Activated T-helper 1 cell treated with anti-CD3 and anti-CD28 coated beads, Interleukin-12 subunit alpha, Interleukin-12 subunit beta, Interleukin-2, Interleukin-4 antibody, amounts not matched to agents 30 ng/mL and 10 ng/mL and 1 ng/mL, durations not matched to agents 14 hours and 24 hours and 36 hours (primary cell): Measurements from ENCODE around the gene RFX2. TPM values are rescaled to one million over a fixed set of nuclear protein-coding genes. Genes with fewer than 3 reads are reported as not detected.

Experiments
- DNase-seq: peaks from one replicate; pipeline ENCODE4 v3.0.0; 2021; ENCODE audit warnings: low spot score
- H3K27ac Mint-ChIP-seq: one replicate; pipeline ENCODE4 v1.8.0; 2021; ENCODE audit warnings: mild to moderate bottlenecking, mixed read lengths
- H3K27me3 Mint-ChIP-seq: one replicate; pipeline ENCODE4 v1.8.0; 2022; ENCODE audit warnings: mild to moderate bottlenecking, moderate library complexity, mixed read lengths; ENCODE audit not compliant: insufficient read depth
- H3K36me3 Mint-ChIP-seq: one replicate; pipeline ENCODE4 v1.8.0; 2021; ENCODE audit warnings: low read depth, mixed read lengths
- H3K4me1 Mint-ChIP-seq: one replicate; pipeline ENCODE4 v1.8.0; 2021; ENCODE audit warnings: low read depth, mixed read lengths
- H3K4me3 Mint-ChIP-seq: one replicate; pipeline ENCODE4 v1.8.0; 2021; ENCODE audit warnings: mild to moderate bottlenecking, moderate library complexity, mixed read lengths
- H3K9me3 Mint-ChIP-seq: one replicate; pipeline ENCODE4 v1.8.0; 2021; ENCODE audit warnings: mixed read lengths
- intact Hi-C: fragments of 100-400 bp; cut with micrococcal nuclease; formaldehyde crosslinking; loops from one replicate; pipeline ENCODE4 v1.15.1; 2024
- total RNA-seq: library from RNA; stranded (reverse); gene quantifications from 2 replicates; pipeline ENCODE4 v1.2.3, GENCODE V29; 2022

The RFX2 gene
- 9.2 and 10.2 TPM in 2 replicates for total RNA-seq

- peak; percentile 99 for DNase-seq
- intact Hi-C loops: loop anchor here (1.0 to 5.0 kb wide), 6 partner anchors 14 to 262 kb away; partner anchors contain the start of genes ALKBH7, CLPP, NDUFA11 and VMAC
- H3K27ac Mint-ChIP-seq: peak within 1 kb of the TSS; percentile 79
- H3K36me3 Mint-ChIP-seq: no peaks in the 10 kb centered on the region
- no peaks in the 10 kb centered on the region for H3K9me3 Mint-ChIP-seq
- peaks cover 27% of the 10 kb centered on the region for H3K4me1 Mint-ChIP-seq
- H3K4me3 Mint-ChIP-seq: peak within 1 kb of the TSS; percentile 86
- peaks cover 17% of the 10 kb centered on the region for H3K27me3 Mint-ChIP-seq
These were observed at the start of gene RFX2 for GRCh38 chr19:6110360-6110977. RFX2 (minus strand) TSS chr19:6110500; CDS start chr19:6047496, 63,004 bp downstream.

DNA sequence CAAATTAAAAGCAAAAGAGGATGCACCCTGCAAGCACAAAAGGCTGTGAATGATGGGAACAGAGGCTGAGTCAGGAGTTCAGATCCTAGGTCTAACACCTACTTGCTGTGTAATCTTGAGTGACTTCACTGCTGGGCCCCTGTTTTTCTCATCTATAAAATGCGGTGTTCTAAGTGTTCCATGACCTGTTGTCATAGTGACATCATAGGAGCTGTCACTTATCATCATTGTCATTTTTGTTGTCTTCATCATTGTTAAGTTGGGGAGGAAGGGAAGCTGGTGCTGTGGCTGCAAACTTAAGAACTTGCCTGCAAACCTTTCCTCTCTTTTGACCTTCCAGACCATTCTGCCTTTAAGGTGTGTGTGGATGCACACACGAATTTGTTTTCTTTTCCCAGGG lies 45.7 kb upstream of the RFX2 start:
- intact Hi-C loops: no loop called here
- H3K27ac Mint-ChIP-seq: no peak overlapping the region
- no peaks in the 10 kb centered on the region for H3K36me3 Mint-ChIP-seq
- H3K4me3 Mint-ChIP-seq: no peak overlapping the region
- DNase-seq: no peak
- H3K27me3 Mint-ChIP-seq: peaks cover 4% of the 10 kb centered on the region
- H3K4me1 Mint-ChIP-seq: peaks cover under 1% of the 10 kb centered on the region
- H3K9me3 Mint-ChIP-seq: no peaks in the 10 kb centered on the region

DNA sequence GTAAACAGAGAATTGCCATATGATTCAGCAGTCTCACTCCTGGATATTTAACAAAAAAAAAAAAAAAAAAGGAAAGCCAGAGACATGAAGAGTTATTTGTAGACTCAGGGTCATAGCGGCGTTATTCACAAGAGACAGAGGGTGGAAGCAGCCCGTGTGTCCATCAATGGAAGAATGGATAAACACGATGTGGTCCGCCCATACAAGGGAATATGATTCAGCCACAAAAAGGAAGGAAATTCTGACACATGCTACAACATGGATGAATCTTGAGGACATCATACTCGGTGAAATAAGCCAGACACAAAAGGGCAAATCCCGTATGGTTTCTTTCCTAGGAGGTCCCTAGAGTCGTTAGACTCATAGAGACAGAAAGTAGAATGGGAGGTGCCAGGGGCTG lies 40.0 kb upstream of the RFX2 start:
- Mint-ChIP-seq H3K4me1 (no peaks in the 10 kb centered on the region), H3K36me3 (no peaks in the 10 kb centered on the region), H3K9me3 (peaks cover 4% of the 10 kb centered on the region), H3K27ac (no peak overlapping the region), H3K4me3 (no peak overlapping the region), H3K27me3 (peaks cover 7% of the 10 kb centered on the region)
- no peak for DNase-seq
- intact Hi-C loops: no loop called here

DNA sequence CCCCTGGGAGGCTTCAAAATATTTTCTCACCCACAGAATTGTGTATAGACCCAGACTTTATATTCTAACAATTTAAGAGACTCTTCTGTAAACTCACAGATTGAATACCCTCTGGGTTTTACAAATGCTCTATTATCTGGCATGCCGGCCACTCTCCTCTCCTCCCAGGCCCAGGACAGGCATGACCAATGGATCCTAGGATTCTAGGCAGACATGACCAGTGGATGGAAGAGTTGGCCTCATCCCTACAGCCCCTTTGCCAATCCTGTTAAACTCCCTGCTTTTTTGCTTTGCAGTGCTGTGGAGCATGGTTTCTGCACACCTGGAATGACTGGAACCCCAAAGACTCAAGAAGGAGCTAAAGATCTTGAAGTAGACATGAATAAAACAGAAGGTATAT lies 30.9 kb upstream of the RFX2 start:
- Mint-ChIP-seq H3K27me3 (no peaks in the 10 kb centered on the region), H3K4me3 (no peak overlapping the region)
- intact Hi-C loops: no loop called here

DNA sequence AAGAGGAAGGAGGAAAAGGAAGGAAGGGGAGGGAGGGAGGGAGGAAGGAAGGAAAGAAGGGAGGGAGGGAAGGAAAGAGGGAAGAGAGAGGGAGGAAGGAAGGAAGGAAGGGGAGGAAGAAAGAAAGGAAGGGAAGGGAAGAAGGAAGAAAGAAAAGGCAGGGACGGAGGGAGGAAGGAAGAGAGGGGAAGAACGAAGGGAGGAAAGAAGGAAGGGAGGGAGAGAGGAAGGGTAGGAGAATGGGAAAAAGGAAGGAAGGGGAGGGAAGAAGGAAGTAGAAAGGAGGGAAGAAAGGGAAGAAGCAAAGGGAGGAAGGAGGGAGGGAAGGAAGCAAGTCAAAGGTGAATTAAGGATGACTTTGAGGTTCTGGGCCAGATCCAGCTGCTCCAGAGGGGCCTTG lies 28.2 kb upstream of the RFX2 start:
- no peak for DNase-seq
- Mint-ChIP-seq H3K4me1 (no peaks in the 10 kb centered on the region), H3K27ac (no peak overlapping the region), H3K36me3 (no peaks in the 10 kb centered on the region), H3K4me3 (no peak overlapping the region), H3K9me3 (no peaks in the 10 kb centered on the region), H3K27me3 (no peaks in the 10 kb centered on the region)
- intact Hi-C loops: no loop called here

More for the DNA sequence above, 30.9 kb upstream of the RFX2 start:
- Mint-ChIP-seq H3K36me3 (no peaks in the 10 kb centered on the region), H3K9me3 (no peaks in the 10 kb centered on the region), H3K4me1 (no peaks in the 10 kb centered on the region), H3K27ac (no peak overlapping the region)
- DNase-seq: no peak

DNA sequence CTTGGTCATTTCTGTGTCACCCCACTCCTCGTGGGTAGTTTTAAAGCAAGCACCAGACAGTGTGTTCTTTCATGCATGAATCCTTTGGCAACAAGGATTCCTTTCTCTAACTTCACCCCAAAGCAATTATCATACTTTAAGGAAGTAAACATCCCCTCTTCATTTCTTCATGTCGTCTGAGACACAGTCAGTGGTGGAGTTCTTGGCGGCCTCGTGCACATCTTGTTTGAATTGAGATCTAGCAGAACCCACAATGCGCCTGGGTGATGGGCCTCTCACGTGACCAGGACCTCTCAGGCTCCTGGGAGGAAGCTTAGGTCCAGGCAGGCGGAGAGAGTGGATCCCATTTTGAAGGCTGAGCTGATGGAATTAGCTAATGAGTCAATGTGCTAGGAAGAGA lies 27.8 kb upstream of the RFX2 start:
- Mint-ChIP-seq H3K4me1 (no peaks in the 10 kb centered on the region), H3K9me3 (no peaks in the 10 kb centered on the region), H3K4me3 (no peak overlapping the region), H3K36me3 (no peaks in the 10 kb centered on the region), H3K27me3 (no peaks in the 10 kb centered on the region), H3K27ac (no peak overlapping the region)
- intact Hi-C loops: no loop called here
- no peak for DNase-seq

- Mint-ChIP-seq H3K4me3 (no peak overlapping the region), H3K27me3 (no peaks in the 10 kb centered on the region), H3K4me1 (no peaks in the 10 kb centered on the region), H3K27ac (no peak overlapping the region), H3K36me3 (no peaks in the 10 kb centered on the region), H3K9me3 (no peaks in the 10 kb centered on the region)
- DNase-seq: no peak
- intact Hi-C loops: no loop called here
These were observed 22.9 kb upstream of the RFX2 start for GRCh38 chr19:6133231-6133630.

- no peaks in the 10 kb centered on the region for H3K36me3 Mint-ChIP-seq
- no peak for DNase-seq
- no peaks in the 10 kb centered on the region for H3K27me3 Mint-ChIP-seq
- no peaks in the 10 kb centered on the region for H3K4me1 Mint-ChIP-seq
- H3K27ac Mint-ChIP-seq: no peak overlapping the region
- H3K4me3 Mint-ChIP-seq: no peak overlapping the region
- H3K9me3 Mint-ChIP-seq: no peaks in the 10 kb centered on the region
- intact Hi-C loops: no loop called here
These were observed 22.2 kb upstream of the RFX2 start for GRCh38 chr19:6132482-6132881.

DNA sequence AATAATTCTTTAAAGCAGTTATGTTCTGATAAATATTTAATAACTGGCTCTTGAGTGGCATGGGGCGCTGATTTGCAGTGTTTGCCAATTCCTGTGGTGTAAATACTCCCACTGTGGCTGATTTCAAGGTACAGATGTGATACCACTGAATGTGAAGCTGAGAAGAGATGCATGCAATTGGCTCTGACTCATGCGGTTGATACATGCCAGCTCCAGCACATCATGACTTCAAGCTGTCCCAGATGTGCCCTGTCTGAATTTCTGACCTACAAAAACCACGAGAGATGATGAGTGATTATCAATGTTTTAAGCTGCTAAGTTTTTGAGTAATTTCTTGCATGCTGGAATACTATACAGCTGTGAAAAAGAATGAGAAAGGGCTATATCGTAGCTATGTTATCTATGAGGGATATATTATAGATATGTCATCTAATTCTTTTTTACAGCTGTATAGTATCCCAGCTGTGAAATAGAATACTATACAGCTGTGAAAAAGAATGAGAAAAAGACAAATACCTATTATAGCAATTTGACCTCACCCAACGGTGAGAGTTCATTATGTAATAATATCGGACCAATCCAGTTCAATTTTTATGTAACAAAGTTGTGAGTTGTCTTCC lies 17.5 kb upstream of the RFX2 start:
- H3K9me3 Mint-ChIP-seq: no peaks in the 10 kb centered on the region
- no peaks in the 10 kb centered on the region for H3K36me3 Mint-ChIP-seq
- H3K27ac Mint-ChIP-seq: no peak overlapping the region
- H3K4me3 Mint-ChIP-seq: no peak overlapping the region
- DNase-seq: no peak
- intact Hi-C loops: loop anchor here (5.0 kb wide), 1 partner anchor 61 kb away; no protein-coding TSS in a partner anchor
- H3K4me1 Mint-ChIP-seq: no peaks in the 10 kb centered on the region
- no peaks in the 10 kb centered on the region for H3K27me3 Mint-ChIP-seq

DNA sequence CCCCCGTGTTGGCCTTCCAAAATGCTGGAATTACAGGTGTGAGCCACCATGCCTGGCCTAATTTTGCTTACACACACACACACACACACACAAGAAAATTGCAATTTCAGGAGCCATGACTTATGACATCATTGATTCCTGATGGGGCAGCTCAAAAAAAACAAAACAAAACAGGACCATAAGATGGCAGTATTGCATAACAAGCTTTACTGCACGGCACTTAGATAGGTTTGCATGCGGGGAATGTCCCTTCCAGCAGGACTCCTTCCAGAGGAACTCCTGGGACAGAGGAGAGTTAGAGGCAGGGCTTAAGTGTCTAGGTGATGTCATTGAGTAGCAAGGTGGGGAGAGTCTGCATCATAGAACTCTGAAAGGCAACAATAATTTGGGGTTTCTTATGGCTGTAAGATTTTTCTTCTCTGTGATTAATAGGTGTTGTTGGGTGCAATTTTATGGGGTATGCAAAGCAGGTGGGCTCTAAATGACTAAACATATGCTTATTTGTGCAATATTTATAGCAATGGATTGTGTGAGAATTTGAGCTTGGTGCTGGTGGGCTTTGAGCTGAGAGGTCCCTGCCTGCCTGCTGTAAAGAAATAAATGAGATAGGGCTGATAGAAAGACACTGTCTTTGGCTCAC lies 16.2 kb upstream of the RFX2 start:
- no peak for DNase-seq
- Mint-ChIP-seq H3K27ac (no peak overlapping the region), H3K27me3 (no peaks in the 10 kb centered on the region), H3K4me3 (no peak overlapping the region), H3K9me3 (no peaks in the 10 kb centered on the region), H3K36me3 (no peaks in the 10 kb centered on the region), H3K4me1 (no peaks in the 10 kb centered on the region)
- intact Hi-C loops: loop anchor here (1.0 to 5.0 kb wide), 2 partner anchors 59 to 173 kb away; no protein-coding TSS in a partner anchor

GRCh38 chr19:6125571-6125989 lies 15.3 kb upstream of the RFX2 start:
- no peaks in the 10 kb centered on the region for H3K27me3 Mint-ChIP-seq
- H3K4me3 Mint-ChIP-seq: no peak overlapping the region
- H3K36me3 Mint-ChIP-seq: no peaks in the 10 kb centered on the region
- DNase-seq: peak; percentile 48
- no peaks in the 10 kb centered on the region for H3K9me3 Mint-ChIP-seq
- no peak overlapping the region for H3K27ac Mint-ChIP-seq
- H3K4me1 Mint-ChIP-seq: no peaks in the 10 kb centered on the region
- intact Hi-C loops: loop anchor here (1.0 to 5.0 kb wide), 4 partner anchors 15 to 138 kb away; partner anchors contain the start of gene RFX2

DNA sequence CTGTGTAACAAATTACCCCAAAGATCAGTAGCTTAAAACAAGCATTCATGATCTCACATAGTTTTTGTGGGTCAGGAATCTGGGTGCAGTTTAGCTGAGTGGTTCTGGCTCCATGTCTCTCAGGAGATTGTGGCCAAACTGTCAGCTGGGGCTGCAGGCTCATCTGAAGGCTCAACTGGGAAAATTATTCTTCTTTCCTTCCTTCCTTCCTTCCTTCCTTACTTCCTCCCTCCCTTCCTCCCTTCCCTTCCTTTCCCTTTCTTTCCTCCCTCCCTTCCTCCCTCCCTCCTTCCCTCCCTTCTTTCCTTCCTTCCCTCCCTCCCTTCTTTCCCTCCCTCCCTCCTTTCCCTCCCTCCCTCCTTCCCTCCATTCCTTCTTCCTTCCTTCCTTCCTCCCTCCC lies 8.7 kb upstream of the RFX2 start:
- no peaks in the 10 kb centered on the region for H3K4me1 Mint-ChIP-seq
- peaks cover 2% of the 10 kb centered on the region for H3K36me3 Mint-ChIP-seq
- intact Hi-C loops: no loop called here
- peaks cover 8% of the 10 kb centered on the region for H3K9me3 Mint-ChIP-seq
- no peak for DNase-seq
- H3K27ac Mint-ChIP-seq: no peak overlapping the region
- H3K27me3 Mint-ChIP-seq: peaks cover 9% of the 10 kb centered on the region
- no peak overlapping the region for H3K4me3 Mint-ChIP-seq

- H3K36me3 Mint-ChIP-seq: peaks cover 2% of the 10 kb centered on the region
- peaks cover 8% of the 10 kb centered on the region for H3K9me3 Mint-ChIP-seq
- no peak overlapping the region for H3K27ac Mint-ChIP-seq
- no peaks in the 10 kb centered on the region for H3K4me1 Mint-ChIP-seq
- peaks cover 9% of the 10 kb centered on the region for H3K27me3 Mint-ChIP-seq
- DNase-seq: no peak
- H3K4me3 Mint-ChIP-seq: no peak overlapping the region
- intact Hi-C loops: no loop called here
These were observed 7.7 kb upstream of the RFX2 start for GRCh38 chr19:6118043-6118442.
